Ishikawa (cell line): ENCODE results near the gene CDK6.

Experiments
- CEBPB ChIP-seq: IDR thresholded peaks from 2 replicates; pipeline ENCODE4 v1.6.1; 2012
- CREB1 ChIP-seq: IDR thresholded peaks from 2 replicates; pipeline ENCODE4 v1.6.1; 2012; ENCODE audit warnings: low read depth
- EGR1 ChIP-seq: IDR thresholded peaks from 2 replicates; pipeline ENCODE4 v1.6.1; 2012
- EP300 ChIP-seq: IDR thresholded peaks from 2 replicates; pipeline ENCODE4 v1.6.1; 2012; ENCODE audit warnings: borderline replicate concordance
- FOXM1 ChIP-seq: IDR thresholded peaks from 2 replicates; pipeline ENCODE4 v1.6.1; 2012; ENCODE audit warnings: low read depth, borderline replicate concordance
- NFIC ChIP-seq: IDR thresholded peaks from 2 replicates; pipeline ENCODE4 v1.6.1; 2012
- RAD21 ChIP-seq: IDR thresholded peaks from 2 replicates; pipeline ENCODE4 v1.6.1; 2012; ENCODE audit warnings: low read depth
- REST ChIP-seq: IDR thresholded peaks from 2 replicates; pipeline ENCODE4 v1.6.1; 2012; ENCODE audit warnings: low read depth, mild to moderate bottlenecking
- TAF1 ChIP-seq: IDR thresholded peaks from 2 replicates; pipeline ENCODE4 v1.6.1; 2012; ENCODE audit warnings: low read depth, mild to moderate bottlenecking
- TCF12 ChIP-seq: IDR thresholded peaks from 2 replicates; pipeline ENCODE4 v1.6.1; 2012; ENCODE audit warnings: low read depth
- TEAD4 ChIP-seq: IDR thresholded peaks from 2 replicates; pipeline ENCODE4 v1.6.1; 2012
- USF1 ChIP-seq: IDR thresholded peaks from 2 replicates; pipeline ENCODE4 v1.6.1; 2012
- YY1 ChIP-seq: IDR thresholded peaks from 2 replicates; pipeline ENCODE4 v1.6.1; 2012; ENCODE audit warnings: low read depth
- ZBTB7A ChIP-seq: IDR thresholded peaks from 2 replicates; pipeline ENCODE4 v1.6.1; 2012; ENCODE audit warnings: low read depth
- TF ChIP-seq, protein P1 (sequence below): IDR thresholded peaks from 2 replicates; pipeline ENCODE4 v1.6.1; 2012

The CDK6 gene

DNA sequence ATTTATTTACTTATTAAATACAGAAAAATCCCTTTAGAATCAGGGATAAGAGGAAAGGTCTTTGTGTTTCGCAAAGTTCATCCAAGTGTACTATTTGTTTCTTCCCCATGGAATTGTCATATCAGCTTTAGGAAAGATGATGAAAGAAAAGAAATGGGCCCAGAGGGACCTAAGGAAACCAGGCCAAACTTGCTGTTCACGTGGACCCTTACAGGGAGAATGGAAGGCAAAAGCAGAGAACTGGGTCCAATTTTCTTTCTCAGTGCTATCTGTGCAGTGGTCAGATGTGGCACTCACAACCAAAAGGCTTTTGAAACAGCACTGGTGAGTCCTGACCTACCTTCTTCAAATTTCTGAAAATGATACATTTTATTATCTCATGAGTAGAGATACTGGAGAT lies 192.6 kb downstream of the CDK6 start:
- TF ChIP-seq CEBPB = no peak
- no peak for TF ChIP-seq YY1
- no peak for TF ChIP-seq ZBTB7A
- no peak for TF ChIP-seq NFIC
- TF ChIP-seq CREB1 = no peak

- TF ChIP-seq USF1 (no peak), NFIC (no peak), TCF12 (no peak), CREB1 (no peak), YY1 (no peak), TEAD4 (no peak), EP300 (no peak), REST (no peak), CEBPB (no peak), TAF1 (no peak)
- TF ChIP-seq, protein P1, sequence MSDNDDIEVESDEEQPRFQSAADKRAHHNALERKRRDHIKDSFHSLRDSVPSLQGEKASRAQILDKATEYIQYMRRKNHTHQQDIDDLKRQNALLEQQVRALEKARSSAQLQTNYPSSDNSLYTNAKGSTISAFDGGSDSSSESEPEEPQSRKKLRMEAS = no peak
Measured at GRCh38 chr7:92641921-92642511, 194.4 kb downstream of the CDK6 start.

GRCh38 chr7:92639966-92640365 lies 196.4 kb downstream of the CDK6 start:
- TF ChIP-seq TCF12 (no peak), REST (no peak), NFIC (no peak), YY1 (no peak), TEAD4 (no peak), CEBPB (no peak), RAD21 (no peak), EP300 (no peak), ZBTB7A (no peak), FOXM1 (no peak), USF1 (no peak), CREB1 (no peak)

DNA sequence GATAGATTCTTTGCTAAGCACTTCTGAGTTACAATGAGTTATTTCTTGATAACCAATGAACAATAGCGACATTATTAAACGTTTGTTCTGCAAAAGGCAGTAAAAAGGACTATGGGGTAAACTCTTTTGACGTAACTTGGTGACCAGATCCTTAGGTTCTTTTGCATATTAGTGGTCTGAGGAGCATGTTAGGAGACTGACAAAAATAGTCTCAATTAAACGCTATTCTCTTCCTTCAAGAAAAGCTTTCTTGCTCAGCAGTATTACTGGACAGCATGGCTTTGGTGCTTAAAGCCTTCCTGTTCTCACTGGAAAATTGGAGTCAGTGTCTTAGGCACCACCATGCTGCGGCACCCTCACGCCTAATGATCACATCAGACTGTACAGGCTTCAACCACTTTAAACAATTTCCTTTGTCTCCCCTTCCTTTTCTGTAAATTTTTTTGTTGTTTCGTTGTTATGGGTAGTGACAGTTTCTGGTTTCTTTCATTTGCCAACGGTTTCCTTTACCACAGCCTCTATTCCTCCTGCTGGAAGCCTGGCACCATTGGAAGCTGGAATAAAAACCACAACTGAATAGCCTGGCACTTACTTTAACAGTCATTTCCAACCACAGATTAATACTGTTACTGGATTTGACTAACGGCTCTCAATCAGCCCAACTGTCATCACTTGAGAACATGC lies 197.0 kb downstream of the CDK6 start:
- TF ChIP-seq, protein P1 = no peak
- TF ChIP-seq EGR1 = no peak
- no peak for TF ChIP-seq CEBPB
- no peak for TF ChIP-seq FOXM1
- no peak for TF ChIP-seq YY1
- TF ChIP-seq RAD21 = no peak
- TF ChIP-seq TCF12 = no peak
- no peak for TF ChIP-seq NFIC
- TF ChIP-seq CREB1 = no peak

DNA sequence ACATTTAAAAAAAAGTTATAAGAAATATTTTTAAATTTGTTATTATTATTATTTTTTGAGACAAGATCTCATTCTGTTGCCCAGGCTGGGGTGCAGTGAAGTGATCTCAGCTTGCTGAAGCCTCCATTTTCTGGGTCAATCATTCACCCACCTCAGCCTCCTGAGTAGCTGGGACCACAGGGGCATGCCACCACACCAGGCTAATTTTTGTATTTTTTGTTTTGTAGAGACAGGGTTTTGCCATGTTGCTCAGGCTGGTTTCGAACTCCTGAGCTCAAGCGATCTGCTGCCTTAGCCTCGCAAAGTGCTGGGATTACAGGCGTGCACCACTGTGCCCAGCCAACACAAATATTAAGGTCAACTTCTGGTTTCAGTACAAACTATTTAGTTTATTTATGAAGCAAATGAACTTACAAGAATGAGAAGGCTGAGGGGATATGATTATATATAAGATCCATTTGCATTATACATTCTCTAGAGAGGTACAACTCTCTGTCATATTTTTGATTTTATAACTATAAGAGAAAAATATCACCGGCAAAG lies 200.3 kb downstream of the CDK6 start:
- TF ChIP-seq TEAD4 (no peak), CREB1 (no peak), FOXM1 (no peak), RAD21 (no peak), YY1 (no peak), ZBTB7A (no peak), TAF1 (no peak), EP300 (no peak), REST (no peak), USF1 (no peak), CEBPB (no peak), EGR1 (no peak), NFIC (no peak), TCF12 (no peak)
- TF ChIP-seq, protein P1 = no peak
